Loucy (cell line): Measurements from ENCODE around the gene GPC3.

Experiments
- H2AFZ ChIP-seq: fragments of 200-600 bp; sonication (generic); 2 replicates; pipeline ENCODE4 v1.6.0; 2016; ENCODE audit warnings: antibody characterized with exemption, mild to moderate bottlenecking, low read length, moderate library complexity
- H3F3A ChIP-seq: fragments of 200-600 bp; 2 replicates; pipeline ENCODE4 v1.6.0; 2016; ENCODE audit warnings: antibody characterized with exemption, low read depth, mild to moderate bottlenecking
- H3K27me3 ChIP-seq: fragments of 200-600 bp; sonication (generic); 2 replicates; pipeline ENCODE4 v1.6.1; 2014; ENCODE audit warnings: low read length, mild to moderate bottlenecking; ENCODE audit not compliant: insufficient read depth, poor library complexity, severe bottlenecking
- H3K36me3 ChIP-seq: fragments of 200-600 bp; sonication (generic); 2 replicates; pipeline ENCODE4 v1.6.1; 2016; ENCODE audit warnings: low read length; ENCODE audit not compliant: insufficient read depth
- H3K4me1 ChIP-seq: fragments of 200-600 bp; sonication (generic); 2 replicates; pipeline ENCODE4 v1.5.1; 2014; ENCODE audit warnings: low read length, mild to moderate bottlenecking; ENCODE audit not compliant: insufficient read depth, poor library complexity, severe bottlenecking
- H3K4me2 ChIP-seq: fragments of 200-600 bp; sonication (generic); 2 replicates; pipeline ENCODE4 v1.6.0; 2014; ENCODE audit warnings: antibody characterized with exemption, low read length, low read depth, mild to moderate bottlenecking; ENCODE audit not compliant: poor library complexity, severe bottlenecking
- H3K4me3 ChIP-seq: fragments of 200-600 bp; sonication (generic); 2 replicates; pipeline ENCODE4 v1.5.1; 2014; ENCODE audit warnings: low read length, mild to moderate bottlenecking, mixed read lengths; ENCODE audit not compliant: poor library complexity, severe bottlenecking
- H3K79me2 ChIP-seq: fragments of 200-600 bp; sonication (generic); 2 replicates; pipeline ENCODE4 v1.6.1; 2014; ENCODE audit warnings: low read length; ENCODE audit not compliant: insufficient read depth
- H3K9ac ChIP-seq: fragments of 200-600 bp; sonication (generic); 2 replicates; pipeline ENCODE4 v1.6.0; 2014; ENCODE audit warnings: mild to moderate bottlenecking, low read depth, low read length, moderate library complexity; ENCODE audit not compliant: poor library complexity, severe bottlenecking
- H3K9me2 ChIP-seq: fragments of 200-600 bp; sonication (generic); replicated peaks from 2 replicates; pipeline ENCODE4 v1.6.1; 2016; ENCODE audit warnings: low read depth, low read length, mixed read lengths
- H3K9me3 ChIP-seq: fragments of 200-600 bp; sonication (generic); 2 replicates; pipeline ENCODE4 v1.6.1; 2014; ENCODE audit warnings: mild to moderate bottlenecking, antibody characterized with exemption, low read length, low read depth; ENCODE audit not compliant: insufficient read depth
- H4K20me1 ChIP-seq: fragments of 200-600 bp; sonication (generic); 2 replicates; pipeline ENCODE4 v1.6.0; 2014; ENCODE audit warnings: antibody characterized with exemption, low read length, mild to moderate bottlenecking; ENCODE audit not compliant: insufficient read depth, poor library complexity, severe bottlenecking
- EZH2phosphoT487 ChIP-seq: fragments of 200-600 bp; IDR thresholded peaks from 2 replicates; pipeline ENCODE4 v1.6.1; 2018; ENCODE audit warnings: antibody characterized with exemption, mild to moderate bottlenecking, moderate library complexity, borderline replicate concordance
- TF ChIP-seq, protein P1 (sequence below): fragments of 200-600 bp; sonication (generic); conservative IDR thresholded peaks from 2 replicates; pipeline ENCODE4 v1.5.1; 2014; ENCODE audit warnings: mild to moderate bottlenecking, antibody characterized with exemption, low read length

GPC3 gene

DNA sequence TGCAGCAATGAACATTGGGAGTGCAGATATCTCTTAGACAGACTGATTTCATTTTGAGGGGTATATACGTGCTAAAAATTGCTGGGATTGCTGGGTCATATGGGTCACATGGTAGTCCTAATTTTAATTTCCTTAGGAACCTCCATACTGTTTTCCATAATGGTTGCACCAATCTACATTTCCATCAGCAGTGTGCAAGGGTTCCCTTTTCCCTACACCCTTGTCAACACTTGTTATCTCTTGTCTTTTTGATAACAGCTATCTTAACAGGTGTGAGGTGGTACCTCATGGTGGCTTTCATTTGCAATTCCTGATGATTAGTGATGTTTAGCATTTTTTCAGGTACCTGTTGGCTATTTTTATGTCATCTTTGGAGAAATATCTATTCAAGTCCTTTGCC is 57.0 kb downstream of the GPC3 start:
- H3K27me3 ChIP-seq = no peaks in the 10 kb centered on the region
- H3K9me3 ChIP-seq = no peaks in the 10 kb centered on the region
- TF ChIP-seq, protein P1, sequence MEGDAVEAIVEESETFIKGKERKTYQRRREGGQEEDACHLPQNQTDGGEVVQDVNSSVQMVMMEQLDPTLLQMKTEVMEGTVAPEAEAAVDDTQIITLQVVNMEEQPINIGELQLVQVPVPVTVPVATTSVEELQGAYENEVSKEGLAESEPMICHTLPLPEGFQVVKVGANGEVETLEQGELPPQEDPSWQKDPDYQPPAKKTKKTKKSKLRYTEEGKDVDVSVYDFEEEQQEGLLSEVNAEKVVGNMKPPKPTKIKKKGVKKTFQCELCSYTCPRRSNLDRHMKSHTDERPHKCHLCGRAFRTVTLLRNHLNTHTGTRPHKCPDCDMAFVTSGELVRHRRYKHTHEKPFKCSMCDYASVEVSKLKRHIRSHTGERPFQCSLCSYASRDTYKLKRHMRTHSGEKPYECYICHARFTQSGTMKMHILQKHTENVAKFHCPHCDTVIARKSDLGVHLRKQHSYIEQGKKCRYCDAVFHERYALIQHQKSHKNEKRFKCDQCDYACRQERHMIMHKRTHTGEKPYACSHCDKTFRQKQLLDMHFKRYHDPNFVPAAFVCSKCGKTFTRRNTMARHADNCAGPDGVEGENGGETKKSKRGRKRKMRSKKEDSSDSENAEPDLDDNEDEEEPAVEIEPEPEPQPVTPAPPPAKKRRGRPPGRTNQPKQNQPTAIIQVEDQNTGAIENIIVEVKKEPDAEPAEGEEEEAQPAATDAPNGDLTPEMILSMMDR = no peak
- TF ChIP-seq EZH2phosphoT487 = no peak
- no peak overlapping the region for H2AFZ ChIP-seq
- no peaks in the 10 kb centered on the region for H3K9me2 ChIP-seq
- H3K79me2 ChIP-seq = no peaks in the 10 kb centered on the region
- H3K9ac ChIP-seq = no peak overlapping the region
- no peaks in the 10 kb centered on the region for H3K36me3 ChIP-seq
- no peak overlapping the region for H3K4me3 ChIP-seq
- H3F3A ChIP-seq = no peaks in the 10 kb centered on the region
- H4K20me1 ChIP-seq = no peaks in the 10 kb centered on the region
- no peak overlapping the region for H3K4me2 ChIP-seq
- peaks cover 4% of the 10 kb centered on the region for H3K4me1 ChIP-seq

DNA sequence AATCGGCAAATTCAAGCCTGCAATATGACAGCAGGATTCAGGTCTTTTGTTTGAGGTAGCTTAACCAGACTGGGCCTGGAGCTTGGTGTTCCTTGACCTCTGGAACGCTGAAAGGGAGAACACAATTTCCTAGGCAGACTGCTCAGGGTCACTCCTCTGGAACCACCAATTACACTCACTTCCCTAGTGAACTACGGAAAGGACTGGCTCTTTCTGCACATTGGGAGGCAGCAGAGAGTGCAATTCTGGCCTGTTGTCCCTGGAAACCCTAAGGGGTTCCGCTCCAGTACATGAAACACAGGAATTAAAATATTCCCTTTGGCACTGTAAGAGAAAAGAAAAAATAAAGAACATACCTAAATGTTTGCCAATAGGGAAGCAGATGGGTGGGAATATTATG is 58.6 kb downstream of the GPC3 start:
- H3K9me3 ChIP-seq = no peaks in the 10 kb centered on the region
- no peaks in the 10 kb centered on the region for H3F3A ChIP-seq
- no peaks in the 10 kb centered on the region for H3K27me3 ChIP-seq
- no peak overlapping the region for H3K9ac ChIP-seq
- H3K79me2 ChIP-seq = no peaks in the 10 kb centered on the region
- no peak overlapping the region for H3K4me3 ChIP-seq
- no peaks in the 10 kb centered on the region for H3K9me2 ChIP-seq
- H3K4me1 ChIP-seq = peaks cover 18% of the 10 kb centered on the region
- no peaks in the 10 kb centered on the region for H4K20me1 ChIP-seq
- no peaks in the 10 kb centered on the region for H3K36me3 ChIP-seq
- H2AFZ ChIP-seq = no peak overlapping the region
- TF ChIP-seq EZH2phosphoT487 = no peak
- TF ChIP-seq, protein P1 = no peak
- H3K4me2 ChIP-seq = no peak overlapping the region

DNA sequence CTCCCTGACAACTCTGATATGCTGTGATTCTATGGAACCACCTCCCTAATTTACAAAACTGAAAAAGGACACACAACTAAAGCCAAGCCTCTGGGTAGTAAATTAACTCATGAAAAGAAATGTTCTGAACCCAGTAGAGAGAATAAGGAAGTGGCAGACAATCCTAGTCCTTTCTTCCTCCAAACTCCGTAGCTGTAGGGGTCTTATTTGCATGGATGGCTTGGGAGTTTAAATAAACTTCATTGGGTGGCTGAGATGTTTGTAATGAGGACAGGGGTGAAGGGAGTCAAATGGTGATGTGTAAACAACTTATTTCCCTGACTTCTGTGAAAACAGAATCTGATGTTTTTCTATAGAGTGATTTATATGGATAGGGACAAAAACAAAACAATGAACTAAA is 59.3 kb downstream of the GPC3 start:
- Histone ChIP-seq H4K20me1 (no peaks in the 10 kb centered on the region), H3K9me2 (no peaks in the 10 kb centered on the region), H3K4me2 (no peak overlapping the region), H3K9ac (no peak overlapping the region), H3F3A (no peaks in the 10 kb centered on the region), H3K4me3 (no peak overlapping the region), H3K79me2 (no peaks in the 10 kb centered on the region), H3K36me3 (no peaks in the 10 kb centered on the region), H3K4me1 (peaks cover 18% of the 10 kb centered on the region), H3K27me3 (no peaks in the 10 kb centered on the region), H2AFZ (no peak overlapping the region), H3K9me3 (no peaks in the 10 kb centered on the region)
- TF ChIP-seq, protein P1 = no peak
- TF ChIP-seq EZH2phosphoT487 = no peak
